HCT116 (cell line): ENCODE measurements around the gene STOML3. TPM values are rescaled to one million over a fixed set of nuclear protein-coding genes. Genes with fewer than 3 reads are reported as not detected.

ENCODE experiments used
- ATAC-seq: fragments of 200-7000 bp; cut with Tn5 transposase; 2 replicates; pipeline ENCODE4 v1.9.1; 2020; ENCODE audit warnings: mild to moderate bottlenecking, moderate library complexity
- BruUV-seq: library from RNA; stranded (reverse); fragments of 400-500 nt; replicated peaks from 2 replicates; lab custom pipeline; 2021; lab: Mats Ljungman, UMichigan
- CTCF ChIA-PET: fragments of 300-600 bp; sonication (Branson Sonifier 250); formaldehyde crosslinking; loops from one replicate; lab custom pipeline; 2021; ENCODE audit warnings: antibody characterized with exemption; lab: Charles Lee
- POLR2A ChIA-PET: fragments of 300-600, 350-600 bp; sonication (Branson Sonifier 250); formaldehyde crosslinking; loops from one replicate; lab custom pipeline; 2021; ENCODE audit warnings: antibody characterized with exemption; lab: Charles Lee
- RAD21 ChIA-PET, 2 experiments: fragments of 300-600 bp; sonication (Branson Sonifier 250); formaldehyde crosslinking; loops; one replicate each; lab custom pipeline; 2023; ENCODE audit warnings: low total read pairs in 2 of 2; ENCODE audit not compliant: uncharacterized antibody in 2 of 2, unreplicated experiment in 2 of 2, low non-redundant PET in 1 of 2; lab: Charles Lee
- DNase-seq: peaks from one replicate; pipeline ENCODE4 v3.0.0-alpha.2; 2010; ENCODE audit warnings: low read depth, low spot score
- H2AFZ ChIP-seq: fragments of 200-600 bp; shearing (Covaris generic), sonication (generic); 2 replicates; pipeline ENCODE4 v1.6.1; 2017; ENCODE audit warnings: low read depth, mixed run types, mixed read lengths, antibody characterized with exemption, low read length; ENCODE audit not compliant: poor library complexity, severe bottlenecking
- H3K27ac ChIP-seq: 2 replicates; pipeline ENCODE4 v1.5.1; 2012; ENCODE audit warnings: low read depth, low read length
- H3K27me3 ChIP-seq: fragments of 200-600 bp; sonication (generic); 2 replicates; pipeline ENCODE4 v1.6.1; 2016; ENCODE audit warnings: mixed run types, low read length, mixed read lengths; ENCODE audit not compliant: insufficient read depth
- H3K36me3 ChIP-seq, 2 experiments: fragments of 200-500 bp in 1 of 2; fragments of 200-600 bp in 1 of 2; sonication (Bioruptor generic) in 1 of 2; sonication (generic) in 1 of 2; 2 replicates each; pipeline versions ENCODE4 v1.5.1 to v1.6.1; 2014 to 2016; ENCODE audit warnings: low read length in 2 of 2, inconsistent platforms in 1 of 2, mixed read lengths in 1 of 2, mixed run types in 1 of 2; ENCODE audit not compliant: insufficient read depth in 2 of 2, control insufficient read depth in 1 of 2
- H3K4me1 ChIP-seq, 2 experiments: fragments of 200-600 bp in 1 of 2; sonication (generic) in 1 of 2; 2 replicates each; pipeline versions ENCODE4 v1.5.1 to v1.6.1; 2012 to 2017; ENCODE audit warnings: low read length in 2 of 2, inconsistent platforms in 1 of 2, mild to moderate bottlenecking in 1 of 2, mixed read lengths in 1 of 2, mixed run types in 1 of 2, moderate library complexity in 1 of 2; ENCODE audit not compliant: insufficient read depth in 2 of 2, control insufficient read depth in 1 of 2
- H3K4me2 ChIP-seq: fragments of 200-600 bp; sonication (generic); 2 replicates; pipeline ENCODE4 v1.6.1; 2017; ENCODE audit warnings: mixed run types, low read length, mixed read lengths
- H3K4me3 ChIP-seq, 2 experiments: fragments of 200-600 bp in 1 of 2; sonication (generic) in 1 of 2; replicated peaks in 1 of 2; 2 replicates each; pipeline ENCODE4 v1.5.1; 2011 to 2016; ENCODE audit warnings: low read length in 2 of 2, control low read depth in 1 of 2, low read depth in 1 of 2, mild to moderate bottlenecking in 1 of 2, mixed read lengths in 1 of 2, mixed run types in 1 of 2
- H3K79me2 ChIP-seq: fragments of 200-600 bp; sonication (generic); 2 replicates; pipeline ENCODE4 v1.6.1; 2017; ENCODE audit warnings: mild to moderate bottlenecking, mixed run types, low read length, moderate library complexity, mixed read lengths; ENCODE audit not compliant: insufficient read depth
- H3K9ac ChIP-seq: fragments of 200-600 bp; sonication (generic); 2 replicates; pipeline ENCODE4 v1.6.1; 2016; ENCODE audit warnings: low read length, mixed read lengths
- H3K9me2 ChIP-seq: fragments of 200-600 bp; sonication (generic), shearing (Covaris generic); 2 replicates; pipeline ENCODE4 v1.6.1; 2017; ENCODE audit warnings: mixed run types, mild to moderate bottlenecking, moderate library complexity; ENCODE audit not compliant: insufficient read depth
- H3K9me3 ChIP-seq, 2 experiments: fragments of 200-500 bp in 1 of 2; fragments of 200-600 bp in 1 of 2; sonication (Bioruptor generic) in 1 of 2; sonication (generic) in 1 of 2; 2 replicates each; pipeline ENCODE4 v1.6.1; 2014 to 2017; ENCODE audit warnings: low read length in 2 of 2, mixed read lengths in 2 of 2, inconsistent platforms in 1 of 2, low read depth in 1 of 2, mild to moderate bottlenecking in 1 of 2, mixed run types in 1 of 2, moderate library complexity in 1 of 2; ENCODE audit not compliant: control insufficient read depth in 1 of 2, insufficient read depth in 1 of 2
- H4K20me1 ChIP-seq: fragments of 200-600 bp; sonication (generic), shearing (Covaris generic); 2 replicates; pipeline ENCODE4 v1.6.1; 2017; ENCODE audit warnings: mixed run types, mild to moderate bottlenecking, moderate library complexity; ENCODE audit not compliant: insufficient read depth
- ATF3 ChIP-seq: IDR thresholded peaks from 2 replicates; pipeline ENCODE4 v1.6.1; 2012
- CBX3 ChIP-seq: IDR thresholded peaks from 2 replicates; pipeline ENCODE4 v1.6.1; 2012; ENCODE audit warnings: low read depth
- ELF1 ChIP-seq: IDR thresholded peaks from 2 replicates; pipeline ENCODE4 v1.6.1; 2012; ENCODE audit warnings: low read depth, borderline replicate concordance
- EZH2 ChIP-seq: fragments of 200-600 bp; sonication (generic); IDR thresholded peaks from 2 replicates; pipeline ENCODE4 v1.6.1; 2017; ENCODE audit warnings: antibody characterized with exemption, mixed run types
- EZH2phosphoT487 ChIP-seq: fragments of 200-600 bp; IDR thresholded peaks from 2 replicates; pipeline ENCODE4 v1.6.1; 2018; ENCODE audit warnings: antibody characterized with exemption, borderline replicate concordance
- FOSL1 ChIP-seq: IDR thresholded peaks from 2 replicates; pipeline ENCODE4 v1.6.1; 2012; ENCODE audit warnings: low read depth
- JUND ChIP-seq: IDR thresholded peaks from 2 replicates; pipeline ENCODE4 v1.6.1; 2012
- POLR2A ChIP-seq: IDR thresholded peaks from 2 replicates; pipeline ENCODE4 v1.7.0; 2011; ENCODE audit warnings: borderline replicate concordance; ENCODE audit not compliant: insufficient read depth, insufficient read length; ENCODE audit errors: extremely low read depth
- POLR2AphosphoS5 ChIP-seq: IDR thresholded peaks from 2 replicates; pipeline ENCODE4 v1.6.1; 2011; ENCODE audit warnings: mild to moderate bottlenecking, low read depth, low read length, moderate library complexity
- RAD21 ChIP-seq: IDR thresholded peaks from 2 replicates; pipeline ENCODE4 v1.6.1; 2012; ENCODE audit warnings: low read depth, mild to moderate bottlenecking
- TCF7L2 ChIP-seq: IDR thresholded peaks from 2 replicates; pipeline ENCODE4 v1.7.0; 2011; ENCODE audit warnings: borderline replicate concordance, inconsistent platforms; ENCODE audit not compliant: insufficient read depth, insufficient read length; ENCODE audit errors: extremely low read depth
- YY1 ChIP-seq: IDR thresholded peaks from 2 replicates; pipeline ENCODE4 v1.6.1; 2011; ENCODE audit warnings: low read length, low read depth, moderate library complexity, mild to moderate bottlenecking; ENCODE audit not compliant: insufficient replicate concordance; ENCODE audit errors: extremely low read depth
- ZBTB33 ChIP-seq: IDR thresholded peaks from 2 replicates; pipeline ENCODE4 v1.6.1; 2011; ENCODE audit warnings: mild to moderate bottlenecking, low read length, moderate library complexity; ENCODE audit not compliant: insufficient replicate concordance; ENCODE audit errors: extremely low read depth
- intact Hi-C: fragments of 100-400 bp; cut with micrococcal nuclease; formaldehyde crosslinking; loops from 2 replicates; pipeline ENCODE4 v1.10.0; 2022
- total RNA-seq: library from RNA; stranded (reverse); gene quantifications from one replicate; pipeline ENCODE4 v1.2.1, GENCODE V29; 2021; ENCODE audit not compliant: unreplicated experiment
- TF ChIP-seq, protein P1 (sequence below): IDR thresholded peaks from 2 replicates; pipeline ENCODE4 v1.6.1; 2012
- TF ChIP-seq, protein P2 (sequence below), 3 experiments: fragments of 200-600 bp in 1 of 3; sonication (generic) in 1 of 3; IDR thresholded peaks in 2 of 3; conservative IDR thresholded peaks in 1 of 3; 2 replicates each; pipeline ENCODE4 v1.5.1; 2012 to 2017; ENCODE audit warnings: low read depth in 2 of 3, low read length in 2 of 3, antibody characterized with exemption in 1 of 3, borderline replicate concordance in 1 of 3, control low read depth in 1 of 3, mild to moderate bottlenecking in 1 of 3, mixed read lengths in 1 of 3, mixed run types in 1 of 3, moderate library complexity in 1 of 3; ENCODE audit not compliant: insufficient read depth in 1 of 3

The STOML3 gene
- total RNA-seq, 1 experiment from 2014 or later: not detected

- H3K79me2 ChIP-seq: peaks cover 71% of the 10 kb centered on the region
- H3K4me1 ChIP-seq: peaks cover 0 to 26% of the 10 kb centered on the region in 2 experiments; a peak in 3 of 4 replicates
- peak overlapping the region; percentile 99 for H3K4me2 ChIP-seq
- no peak overlapping the region for H3K9ac ChIP-seq
- no peaks in the 10 kb centered on the region for H3K9me2 ChIP-seq
- BruUV-seq: no TSS peak
- POLR2A ChIA-PET: no interaction called here
- no peaks in the 10 kb centered on the region for H3K27me3 ChIP-seq
- TF ChIP-seq FOSL1 (no peak), TCF7L2 (no peak), ATF3 (no peak), ELF1 (no peak)
- TF ChIP-seq, protein P1, sequence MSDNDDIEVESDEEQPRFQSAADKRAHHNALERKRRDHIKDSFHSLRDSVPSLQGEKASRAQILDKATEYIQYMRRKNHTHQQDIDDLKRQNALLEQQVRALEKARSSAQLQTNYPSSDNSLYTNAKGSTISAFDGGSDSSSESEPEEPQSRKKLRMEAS: no peak
- TF ChIP-seq, all 23 proteins: peak for 0
- intact Hi-C loops: no loop called here
- CTCF ChIA-PET: no interaction called here
- H3K27ac ChIP-seq: no peak overlapping the region
- no peak for DNase-seq
- no peaks in the 10 kb centered on the region for H3K9me3 ChIP-seq
- H4K20me1 ChIP-seq: no peaks in the 10 kb centered on the region
- RAD21 ChIA-PET: no interaction called here
- no peak overlapping the region for H2AFZ ChIP-seq
- H3K36me3 ChIP-seq: no peaks in the 10 kb centered on the region
- peak overlapping the region in 1 of 2 experiments; percentile 89; a peak in 1 of 4 replicates for H3K4me3 ChIP-seq
- ATAC-seq: no peak
These were observed 45.2 kb upstream of the STOML3 start for GRCh38 chr13:39035799-39036198.

GRCh38 chr13:39035204-39035603, 44.6 kb upstream of the STOML3 start:
- no peak overlapping the region for H2AFZ ChIP-seq
- ChIA-PET CTCF (no interaction called here), POLR2A (no interaction called here), RAD21 (no interaction called here)
- peaks cover 0 to 26% of the 10 kb centered on the region in 2 experiments; a peak in 3 of 4 replicates for H3K4me1 ChIP-seq
- no peaks in the 10 kb centered on the region for H3K9me3 ChIP-seq
- ATAC-seq: no peak
- no peaks in the 10 kb centered on the region for H3K36me3 ChIP-seq
- H4K20me1 ChIP-seq: no peaks in the 10 kb centered on the region
- no peaks in the 10 kb centered on the region for H3K27me3 ChIP-seq
- no peak overlapping the region for H3K27ac ChIP-seq
- no peak overlapping the region for H3K9ac ChIP-seq
- BruUV-seq: no TSS peak
- DNase-seq: no peak
- H3K79me2 ChIP-seq: peaks cover 73% of the 10 kb centered on the region
- peak overlapping the region; percentile 99 for H3K4me2 ChIP-seq
- intact Hi-C loops: no loop called here
- H3K4me3 ChIP-seq: no peak overlapping the region
- no peaks in the 10 kb centered on the region for H3K9me2 ChIP-seq
- TF ChIP-seq CBX3: no peak
- TF ChIP-seq ATF3: no peak
- TF ChIP-seq JUND: no peak
- no peak for TF ChIP-seq ZBTB33
- no peak for TF ChIP-seq TCF7L2
- TF ChIP-seq, protein P2, sequence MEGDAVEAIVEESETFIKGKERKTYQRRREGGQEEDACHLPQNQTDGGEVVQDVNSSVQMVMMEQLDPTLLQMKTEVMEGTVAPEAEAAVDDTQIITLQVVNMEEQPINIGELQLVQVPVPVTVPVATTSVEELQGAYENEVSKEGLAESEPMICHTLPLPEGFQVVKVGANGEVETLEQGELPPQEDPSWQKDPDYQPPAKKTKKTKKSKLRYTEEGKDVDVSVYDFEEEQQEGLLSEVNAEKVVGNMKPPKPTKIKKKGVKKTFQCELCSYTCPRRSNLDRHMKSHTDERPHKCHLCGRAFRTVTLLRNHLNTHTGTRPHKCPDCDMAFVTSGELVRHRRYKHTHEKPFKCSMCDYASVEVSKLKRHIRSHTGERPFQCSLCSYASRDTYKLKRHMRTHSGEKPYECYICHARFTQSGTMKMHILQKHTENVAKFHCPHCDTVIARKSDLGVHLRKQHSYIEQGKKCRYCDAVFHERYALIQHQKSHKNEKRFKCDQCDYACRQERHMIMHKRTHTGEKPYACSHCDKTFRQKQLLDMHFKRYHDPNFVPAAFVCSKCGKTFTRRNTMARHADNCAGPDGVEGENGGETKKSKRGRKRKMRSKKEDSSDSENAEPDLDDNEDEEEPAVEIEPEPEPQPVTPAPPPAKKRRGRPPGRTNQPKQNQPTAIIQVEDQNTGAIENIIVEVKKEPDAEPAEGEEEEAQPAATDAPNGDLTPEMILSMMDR (IDR thresholded peaks at IDR 0.05 in 2 of 3, conservative IDR thresholded peaks at IDR 0.05 in 1 of 3; ENCODE audit: borderline replicate concordance in 1 of 3, insufficient read depth in 1 of 3, low read depth in 2 of 3, low read length in 2 of 3): no peak
- no peak for TF ChIP-seq EZH2phosphoT487
- no peak for TF ChIP-seq EZH2
- TF ChIP-seq YY1: no peak
- TF ChIP-seq, protein P1: no peak
- TF ChIP-seq POLR2AphosphoS5: no peak
- TF ChIP-seq RAD21: no peak
- TF ChIP-seq POLR2A: no peak
